HL-60 (cell line): ENCODE data around the gene PPP3CA.

Experiments
- CTCF ChIP-seq: IDR thresholded peaks from one replicate; pipeline ENCODE4 v1.5.1; 2011; ENCODE audit warnings: low read length, control low read depth, inconsistent platforms; ENCODE audit not compliant: insufficient read depth
- POLR2AphosphoS5 ChIP-seq: IDR thresholded peaks from 2 replicates; pipeline ENCODE4 v1.6.1; 2012; ENCODE audit warnings: low read depth
- REST ChIP-seq: IDR thresholded peaks from 2 replicates; pipeline ENCODE4 v1.6.1; 2012; ENCODE audit warnings: low read depth; ENCODE audit not compliant: insufficient replicate concordance
- SPI1 ChIP-seq: IDR thresholded peaks from 2 replicates; pipeline ENCODE4 v1.6.1; 2012; ENCODE audit warnings: low read depth, mild to moderate bottlenecking, borderline replicate concordance

GRCh38 chr4:101326576-101326975 lies 20.8 kb downstream of the PPP3CA start:
- TF ChIP-seq CTCF (no peak), POLR2AphosphoS5 (no peak), SPI1 (no peak), REST (no peak)
